Testis (tissue), 3 donors: ENCODE results near the gene NOD2. TPM values are rescaled to one million over a fixed set of nuclear protein-coding genes. Genes with fewer than 3 reads are reported as not detected.

Experiments used
- DNase-seq: peaks from one replicate; pipeline ENCODE4 v3.0.0-alpha.2; 2019
- H3K27ac ChIP-seq, 2 donors: fragments of 200-600 bp; sonication (generic); one replicate each; pipeline ENCODE4 v1.5.1; 2019
- H3K27me3 ChIP-seq: fragments of 200-600 bp; sonication (generic); one replicate; pipeline ENCODE4 v1.5.1; 2019
- H3K36me3 ChIP-seq: fragments of 200-600 bp; sonication (generic); one replicate; pipeline ENCODE4 v1.5.1; 2017; ENCODE audit warnings: low read depth; ENCODE audit errors: missing control alignments
- H3K4me1 ChIP-seq: fragments of 200-600 bp; sonication (generic); one replicate; pipeline ENCODE4 v1.5.1; 2019
- H3K4me3 ChIP-seq, 2 donors: fragments of 200-600 bp; sonication (generic); one replicate each; pipeline ENCODE4 v1.5.1; 2017 to 2019
- H3K9me3 ChIP-seq: fragments of 200-600 bp; sonication (generic); one replicate; pipeline ENCODE4 v1.5.1; 2017
- POLR2A ChIP-seq: fragments of 450-650 bp; IDR thresholded peaks from one replicate; pipeline ENCODE4 v1.6.1; 2017; ENCODE audit warnings: antibody characterized with exemption, mild to moderate bottlenecking, moderate library complexity
- WGBS, 2 donors: methylation state at CpG; one replicate each; pipeline ENCODE4 v1.1.5; 2018; 5-methylcytosine and 5-hydroxymethylcytosine counted together
- intact Hi-C: fragments of 100-400 bp; cut with DNase I; formaldehyde crosslinking; loops from one replicate; pipeline ENCODE4 v1.15.1; 2023; ENCODE audit warnings: low total_unique reads
- polyA plus RNA-seq: library from polyadenylated mRNA; stranded (reverse); fragments of 350-450 nt; fragmentation: Illumina TruSeq; extraction: RNeasy Lipid Tissue Mini Kit (QIAGEN cat#74804); gene quantifications from one replicate; pipeline ENCODE4 v1.2.3, GENCODE V29; 2014; ENCODE audit warnings: low read depth, low replicate concordance; ENCODE audit not compliant: insufficient read depth
- total RNA-seq, 2 donors: library from RNA; depleted of rRNA; stranded (reverse); fragments of >200 nt; gene quantifications; one replicate each; pipeline ENCODE4 v1.2.3, GENCODE V29; 2016
- TF ChIP-seq, protein P1 (sequence below), 3 experiments: fragments of 450-650 bp in 2 of 3; fragments of 200-600 bp in 1 of 3; sonication (generic) in 1 of 3; IDR thresholded peaks; one replicate each; pipeline ENCODE4 v1.5.1; 2016 to 2019; ENCODE audit warnings: antibody characterized with exemption in 3 of 3, mild to moderate bottlenecking in 2 of 3, moderate library complexity in 1 of 3

The NOD2 gene
- total and polyA plus RNA-seq, 3 donors from 2014 or later = 1.6 to 4.1 (median 1.7) TPM

DNA sequence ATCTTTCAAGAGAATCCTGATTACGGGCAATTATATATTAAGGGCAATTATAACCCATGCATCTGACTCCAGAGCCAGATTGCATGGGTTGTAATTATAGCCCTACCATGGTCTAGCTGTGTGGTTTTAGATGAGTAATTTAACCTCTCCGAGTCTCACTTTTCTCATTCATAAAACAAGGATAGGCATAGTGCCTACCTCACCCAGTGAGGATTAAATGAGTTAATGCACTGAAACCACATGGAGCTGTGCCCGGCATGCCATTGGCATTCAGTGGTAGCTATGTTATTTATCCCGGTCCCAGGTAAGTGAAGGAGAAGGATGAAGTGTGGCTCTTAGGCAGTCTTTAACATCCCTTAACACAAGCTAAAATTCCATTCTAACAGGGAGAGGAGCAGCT, 18.6 kb upstream of the NOD2 start:
- no peaks in the 10 kb centered on the region for H3K9me3 ChIP-seq
- no peak for DNase-seq
- no peak for TF ChIP-seq POLR2A
- TF ChIP-seq, protein P1, sequence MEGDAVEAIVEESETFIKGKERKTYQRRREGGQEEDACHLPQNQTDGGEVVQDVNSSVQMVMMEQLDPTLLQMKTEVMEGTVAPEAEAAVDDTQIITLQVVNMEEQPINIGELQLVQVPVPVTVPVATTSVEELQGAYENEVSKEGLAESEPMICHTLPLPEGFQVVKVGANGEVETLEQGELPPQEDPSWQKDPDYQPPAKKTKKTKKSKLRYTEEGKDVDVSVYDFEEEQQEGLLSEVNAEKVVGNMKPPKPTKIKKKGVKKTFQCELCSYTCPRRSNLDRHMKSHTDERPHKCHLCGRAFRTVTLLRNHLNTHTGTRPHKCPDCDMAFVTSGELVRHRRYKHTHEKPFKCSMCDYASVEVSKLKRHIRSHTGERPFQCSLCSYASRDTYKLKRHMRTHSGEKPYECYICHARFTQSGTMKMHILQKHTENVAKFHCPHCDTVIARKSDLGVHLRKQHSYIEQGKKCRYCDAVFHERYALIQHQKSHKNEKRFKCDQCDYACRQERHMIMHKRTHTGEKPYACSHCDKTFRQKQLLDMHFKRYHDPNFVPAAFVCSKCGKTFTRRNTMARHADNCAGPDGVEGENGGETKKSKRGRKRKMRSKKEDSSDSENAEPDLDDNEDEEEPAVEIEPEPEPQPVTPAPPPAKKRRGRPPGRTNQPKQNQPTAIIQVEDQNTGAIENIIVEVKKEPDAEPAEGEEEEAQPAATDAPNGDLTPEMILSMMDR (IDR thresholded peaks at IDR 0.05) = no peak
- intact Hi-C loops = no loop called here
- no peaks in the 10 kb centered on the region for H3K36me3 ChIP-seq
- no peak overlapping the region for H3K27ac ChIP-seq
- H3K27me3 ChIP-seq = no peaks in the 10 kb centered on the region
- H3K4me1 ChIP-seq = no peaks in the 10 kb centered on the region
- no peak overlapping the region for H3K4me3 ChIP-seq
- 94 to 95% methylated on average over 4 of the region's 4 CpGs for WGBS, 2 donors

DNA sequence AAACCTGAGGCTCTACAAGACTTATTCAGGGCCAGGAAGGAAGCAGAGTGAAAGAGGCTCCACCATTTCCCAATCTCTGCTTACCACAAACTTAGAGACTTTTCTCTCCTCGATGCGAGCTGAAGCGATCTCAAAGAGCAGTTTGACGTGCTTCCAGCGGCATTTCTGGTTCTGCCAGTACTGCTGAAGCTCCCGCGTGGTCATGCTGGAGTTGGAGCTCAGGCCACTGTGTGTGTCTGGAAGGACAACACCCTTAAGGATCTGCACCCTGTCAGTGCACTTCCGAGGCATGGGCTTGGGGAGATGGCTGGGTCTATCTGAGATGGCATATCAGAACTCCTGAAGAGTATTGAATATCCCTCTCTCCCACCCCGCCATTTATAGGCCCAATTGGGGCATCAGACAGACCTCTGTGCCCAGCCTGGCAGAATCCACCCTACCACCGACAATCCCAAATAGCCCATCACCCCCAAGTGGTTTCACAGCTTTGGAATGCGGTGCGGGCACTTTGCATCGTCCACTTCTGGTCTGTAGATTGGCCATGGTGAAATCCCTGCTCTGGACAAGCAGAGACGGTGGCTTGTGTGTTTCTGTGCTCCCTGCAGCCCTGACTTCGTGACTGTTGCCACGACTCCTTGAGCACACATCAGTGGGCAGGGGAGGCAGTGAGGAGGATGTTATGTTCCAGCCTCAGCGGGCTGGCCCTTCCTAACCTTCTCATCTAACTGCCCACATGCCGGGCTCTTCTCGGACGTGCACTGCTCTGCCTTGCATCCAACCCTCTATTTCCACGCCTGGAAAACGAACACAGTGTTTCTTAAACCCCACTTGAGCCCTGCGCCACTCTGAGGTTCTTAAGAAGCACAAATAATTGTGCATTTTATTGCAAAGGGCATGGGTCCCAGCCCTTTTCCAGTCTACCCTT, 17.5 kb upstream of the NOD2 start:
- whole genome bisulfite sequencing, 2 donors = 76 to 87% methylated on average over 17 to 23 of the region's 23 CpGs
- no peak overlapping the region for H3K27ac ChIP-seq
- H3K27me3 ChIP-seq = no peaks in the 10 kb centered on the region
- no peaks in the 10 kb centered on the region for H3K36me3 ChIP-seq
- TF ChIP-seq POLR2A = no peak
- TF ChIP-seq, protein P1 (IDR thresholded peaks at IDR 0.05) = no peak
- intact Hi-C loops = no loop called here
- DNase-seq = no peak
- H3K4me1 ChIP-seq = no peaks in the 10 kb centered on the region
- H3K4me3 ChIP-seq = no peak overlapping the region
- no peaks in the 10 kb centered on the region for H3K9me3 ChIP-seq

DNA sequence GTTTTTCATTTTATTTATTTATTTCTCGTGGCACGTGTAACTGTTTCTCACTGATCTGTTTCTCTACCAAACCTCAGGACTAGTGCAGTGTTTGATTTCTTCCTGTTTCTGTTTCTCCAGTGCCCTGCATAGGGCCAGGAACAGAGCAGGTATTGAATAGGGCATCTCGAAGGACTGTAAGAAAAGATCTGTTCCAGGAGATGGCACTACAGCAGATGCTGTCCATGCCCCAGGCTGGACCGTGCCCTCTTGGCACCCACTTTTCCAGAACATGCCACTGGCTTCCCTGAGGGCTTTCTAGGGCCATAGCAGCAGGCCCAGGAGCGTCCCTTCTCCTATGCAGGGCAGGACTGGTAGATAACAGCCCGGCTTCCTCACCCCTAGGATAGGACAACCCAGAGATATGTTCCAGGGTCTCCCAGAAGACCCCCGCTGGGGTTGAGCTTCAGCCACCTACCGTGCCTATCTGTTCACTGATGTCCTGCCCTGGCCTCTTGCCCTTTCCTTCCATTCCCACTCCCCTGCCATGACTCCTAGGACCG, 16.7 kb upstream of the NOD2 start:
- no peaks in the 10 kb centered on the region for H3K27me3 ChIP-seq
- TF ChIP-seq, protein P1 (IDR thresholded peaks at IDR 0.05) = no peak
- TF ChIP-seq POLR2A = no peak
- DNase-seq = no peak
- no peaks in the 10 kb centered on the region for H3K4me1 ChIP-seq
- 85 to 89% methylated on average over 9 of the region's 9 CpGs for WGBS, 2 donors
- no peaks in the 10 kb centered on the region for H3K9me3 ChIP-seq
- no peak overlapping the region for H3K4me3 ChIP-seq
- intact Hi-C loops = no loop called here
- H3K27ac ChIP-seq = no peak overlapping the region
- no peaks in the 10 kb centered on the region for H3K36me3 ChIP-seq

DNA sequence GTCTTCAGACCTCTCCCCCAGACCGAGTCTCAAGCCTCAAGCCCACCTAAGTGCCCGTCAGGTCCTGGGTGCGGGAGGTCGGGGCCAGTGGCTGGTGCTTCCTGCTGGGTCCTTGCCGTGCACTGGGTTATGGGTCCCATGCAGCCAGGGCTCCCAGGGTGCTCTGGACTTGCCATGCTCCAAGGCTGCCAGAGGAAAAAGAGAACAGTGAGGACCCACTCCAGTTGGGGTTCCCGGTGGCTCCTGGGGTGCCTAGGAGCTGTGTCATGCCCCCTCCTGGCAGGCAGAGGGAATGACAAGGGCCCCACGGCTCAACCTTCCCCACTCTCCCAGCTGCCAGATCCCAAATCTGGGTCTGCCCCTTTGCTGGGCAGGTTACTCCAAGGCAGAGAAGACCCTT, 16.1 kb upstream of the NOD2 start:
- intact Hi-C loops = no loop called here
- no peaks in the 10 kb centered on the region for H3K27me3 ChIP-seq
- H3K27ac ChIP-seq = no peak overlapping the region
- no peak for TF ChIP-seq POLR2A
- TF ChIP-seq, protein P1 (IDR thresholded peaks at IDR 0.05) = no peak
- H3K36me3 ChIP-seq = no peaks in the 10 kb centered on the region
- DNase-seq = no peak
- H3K4me3 ChIP-seq = no peak overlapping the region
- no peaks in the 10 kb centered on the region for H3K9me3 ChIP-seq
- no peaks in the 10 kb centered on the region for H3K4me1 ChIP-seq
- 85 to 90% methylated on average over 2 to 7 of the region's 7 CpGs for WGBS, 2 donors
